GM18502 (cell line): ENCODE results near the gene PPP1R13L.
"Not testable (repeated sequence)": the region's sequence is repeated elsewhere in the genome, so short reads cannot be mapped to it uniquely, and the experiment has no call there.

ENCODE experiments used
- ATAC-seq: cut with Tn5 transposase; IDR thresholded peaks from one replicate; pipeline ENCODE4 v1.9.1; 2021; ENCODE audit warnings: mild to moderate bottlenecking; ENCODE audit not compliant: unreplicated experiment, poor library complexity

PPP1R13L gene

GRCh38 chr19:45407585-45407984 is 2.7 kb upstream of the PPP1R13L start:
- not testable (repeated sequence) for ATAC-seq

GRCh38 chr19:45407091-45407375 is 2.2 kb upstream of the PPP1R13L start:
- no peak for ATAC-seq

GRCh38 chr19:45406226-45407090 is 1.6 kb upstream of the PPP1R13L start, which contains the start of gene POLR1G:
Gene POLR1G (plus strand): TSS chr19:45406644. CDS start chr19:45406697, 53 bp downstream.
- peak; percentile 70 for ATAC-seq

- peak; percentile 54 for ATAC-seq
Measured at GRCh38 chr19:45405435-45406225, 761 bp upstream of the PPP1R13L start.

GRCh38 chr19:45403781-45404556 is 900 bp downstream of the PPP1R13L start:
- no peak for ATAC-seq

- ATAC-seq: no peak
Measured at GRCh38 chr19:45403272-45403671, 1.6 kb downstream of the PPP1R13L start.

- no peak for ATAC-seq
Measured at GRCh38 chr19:45402298-45403061, 2.4 kb downstream of the PPP1R13L start.

- ATAC-seq: no peak
Measured at GRCh38 chr19:45401815-45402214, 3.1 kb downstream of the PPP1R13L start.

- no peak for ATAC-seq
Measured at GRCh38 chr19:45400192-45400591, 4.7 kb downstream of the PPP1R13L start.

- ATAC-seq: no peak
Measured at GRCh38 chr19:45395821-45396617, 8.8 kb downstream of the PPP1R13L start.

- ATAC-seq: no peak
Measured at GRCh38 chr19:45391871-45392665, 12.8 kb downstream of the PPP1R13L start.

GRCh38 chr19:45391346-45391745 is 13.5 kb downstream of the PPP1R13L start:
- ATAC-seq: no peak

GRCh38 chr19:45385392-45386221 is 19.3 kb downstream of the PPP1R13L start:
- no peak for ATAC-seq

GRCh38 chr19:45382426-45382825 is 22.4 kb downstream of the PPP1R13L start:
- ATAC-seq: no peak

- no peak for ATAC-seq
Measured at GRCh38 chr19:45380107-45380506, 24.8 kb downstream of the PPP1R13L start.

- no peak for ATAC-seq
Measured at GRCh38 chr19:45376045-45376724, 28.7 kb downstream of the PPP1R13L start.
